Right renal cortex interstitium (tissue), 3 donors: Measurements from ENCODE around the gene MRC2. TPM values are rescaled to one million over a fixed set of nuclear protein-coding genes. Genes with fewer than 3 reads are reported as not detected.

Experiments used
- polyA plus RNA-seq, 3 donors: library from polyadenylated mRNA; unstranded; fragments of 120-200 nt; gene quantifications; one replicate each; pipeline ENCODE4 v1.2.1, GENCODE V29; 2013; ENCODE audit not compliant: insufficient read length in 3 of 3

The MRC2 gene
- polyA plus RNA-seq, 3 donors, result 52.0 to 56.7 (median 55.8) TPM

Other genes starting within 250 kb of the MRC2 start
- under 1 TPM; 0.17 to 0.35 (median 0.24) TPM for gene EFCAB3, start 247.1 kb upstream of the MRC2 start, polyA plus RNA-seq
- gene METTL2A, start 203.8 kb upstream of the MRC2 start, polyA plus RNA-seq, result 10 to 100 TPM; 19.0 to 22.5 (median 22.0) TPM
- gene TLK2, start 148.8 kb upstream of the MRC2 start, polyA plus RNA-seq, result 10 to 100 TPM; 70.4 to 77.2 (median 73.3) TPM
- 1 to 10 TPM in 2 of 3 donors, under 1 TPM in 1; 0.97 to 1.4 (median 1.1) TPM for gene MARCHF10, start 180.6 kb downstream of the MRC2 start, polyA plus RNA-seq